H1 (cell line): Measurements from ENCODE around the gene CPPED1. TPM values are rescaled to one million over a fixed set of nuclear protein-coding genes. Genes with fewer than 3 reads are reported as not detected.

Experiments used
- BRCA1 ChIP-seq: IDR thresholded peaks from 2 replicates; pipeline ENCODE4 v1.6.1; 2012; ENCODE audit warnings: low read depth, low read length, improper control_type of control experiment
- FOSL1 ChIP-seq: IDR thresholded peaks from 2 replicates; pipeline ENCODE4 v1.6.1; 2011; ENCODE audit warnings: mild to moderate bottlenecking, low read depth, low read length, moderate library complexity; ENCODE audit not compliant: insufficient read depth
- NRF1 ChIP-seq: IDR thresholded peaks from 2 replicates; pipeline ENCODE4 v1.6.1; 2011; ENCODE audit warnings: mild to moderate bottlenecking, low read depth, low read length, improper control_type of control experiment
- RBBP5 ChIP-seq: IDR thresholded peaks from 2 replicates; pipeline ENCODE4 v1.7.1; 2012; ENCODE audit warnings: low read depth, mild to moderate bottlenecking, inconsistent platforms, low read length, moderate library complexity, borderline replicate concordance
- polyA plus RNA-seq, 7 experiments: library from polyadenylated mRNA; depleted of rRNA in 3 of 7; stranded (reverse) in 5 of 7; unstranded in 2 of 7; fragments of >200 nt in 5 of 7; fragments of 200-250 nt in 2 of 7; gene quantifications; 1 replicate in 5 of 7; 2 replicates in 1 of 7; 4 replicates in 1 of 7; pipeline versions ENCODE4 v1.2.1 to v1.2.3, GENCODE V29; 2011 to 2013; ENCODE audit warnings: missing spikeins in 2 of 7, mixed read lengths in 2 of 7
- total RNA-seq: library from RNA; stranded (reverse); fragmentation: NEBNext Ultra II Directional; extraction: Animal tissue kit (Norgen Biotek cat#: 25700); gene quantifications from 2 replicates; pipeline ENCODE4 v1.2.1, GENCODE V29; 2021

The CPPED1 gene
- total and polyA plus RNA-seq, 2 of the 8 experiments (the other 6 are each of a cell fraction or from before 2014, with no cell fraction given): 3.5 to 11.2 TPM

DNA sequence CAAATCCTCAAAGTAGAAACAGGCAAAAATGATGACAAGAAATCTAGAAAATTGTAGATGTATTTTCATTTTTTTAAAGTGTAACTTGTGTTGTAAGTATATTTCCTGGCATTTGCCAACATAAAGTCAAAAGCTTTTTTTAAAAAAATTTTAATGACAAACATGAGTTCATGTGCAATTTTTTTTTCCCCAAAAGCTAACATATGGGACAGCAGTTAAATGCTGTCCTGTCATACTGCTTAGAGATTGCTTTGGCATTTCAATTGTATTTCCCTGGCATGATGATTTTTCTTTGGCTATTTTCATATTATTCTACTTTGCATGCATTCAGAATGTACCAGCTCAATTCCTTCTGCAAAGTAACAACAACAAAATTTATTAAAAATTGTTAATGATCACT, 24.5 kb upstream of the CPPED1 start (continued):
- TF ChIP-seq RBBP5: no peak
- TF ChIP-seq FOSL1: no peak
- no peak for TF ChIP-seq NRF1
- no peak for TF ChIP-seq BRCA1
- TF ChIP-seq, all 59 proteins: peak for 0
